ENCODE data around the gene RAPGEF2. TPM values are rescaled to one million over a fixed set of nuclear protein-coding genes. Genes with fewer than 3 reads are reported as not detected.
A peak's percentile ranks its signal among the peaks of the same experiment; 100 is the strongest.
"Not testable (repeated sequence)": the region's sequence is repeated elsewhere in the genome, so short reads cannot be mapped to it uniquely, and the experiment has no call there.

The RAPGEF2 gene
- total RNA-seq, 1 experiment from 2014 or later: 23.8 TPM

DNA sequence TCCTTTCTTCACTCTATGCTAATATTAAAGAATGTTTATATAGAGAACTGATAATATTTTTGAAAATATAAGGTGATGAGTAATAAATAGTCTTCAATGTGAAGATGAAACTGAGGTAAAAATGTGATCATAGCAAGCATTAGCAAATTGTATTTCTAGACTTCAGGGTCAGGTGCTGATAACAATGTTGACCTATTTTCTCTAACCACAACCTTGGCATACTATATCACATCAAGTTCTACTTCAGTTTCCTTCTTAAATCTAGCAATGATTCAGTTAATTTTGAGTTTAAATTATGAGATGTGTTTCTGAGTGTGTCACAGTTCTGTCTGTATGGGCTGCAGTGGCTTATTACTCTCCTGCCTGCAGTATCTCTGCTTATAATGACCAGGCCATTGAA, 209.4 kb downstream of the RAPGEF2 start:
- no peaks in the 10 kb centered on the region for H3K27me3 Mint-ChIP-seq (ENCODE audit: unreplicated experiment)
- H3K4me1 Mint-ChIP-seq (ENCODE audit: low read depth, unreplicated experiment): peaks cover 13% of the 10 kb centered on the region
- BruUV-seq (replicated peaks): no TSS peak
- H3K9me3 Mint-ChIP-seq (ENCODE audit: low read depth, unreplicated experiment): no peaks in the 10 kb centered on the region
- no peaks in the 10 kb centered on the region for H3K36me3 Mint-ChIP-seq (ENCODE audit: insufficient read depth, unreplicated experiment)
- no peak overlapping the region for H3K4me3 Mint-ChIP-seq (ENCODE audit: low read depth, unreplicated experiment)
- intact Hi-C loops (cut with micrococcal nuclease; ENCODE audit: unreplicated experiment): no loop called here
- CTCF ChIA-PET: interaction anchor here (0.6 to 0.7 kb wide), 2 partner anchors 64 to 230 kb away, joined by 3 read pairs; no protein-coding TSS in a partner anchor
- no peak overlapping the region for H3K27ac Mint-ChIP-seq (ENCODE audit: unreplicated experiment)
- TF ChIP-seq, protein P1, sequence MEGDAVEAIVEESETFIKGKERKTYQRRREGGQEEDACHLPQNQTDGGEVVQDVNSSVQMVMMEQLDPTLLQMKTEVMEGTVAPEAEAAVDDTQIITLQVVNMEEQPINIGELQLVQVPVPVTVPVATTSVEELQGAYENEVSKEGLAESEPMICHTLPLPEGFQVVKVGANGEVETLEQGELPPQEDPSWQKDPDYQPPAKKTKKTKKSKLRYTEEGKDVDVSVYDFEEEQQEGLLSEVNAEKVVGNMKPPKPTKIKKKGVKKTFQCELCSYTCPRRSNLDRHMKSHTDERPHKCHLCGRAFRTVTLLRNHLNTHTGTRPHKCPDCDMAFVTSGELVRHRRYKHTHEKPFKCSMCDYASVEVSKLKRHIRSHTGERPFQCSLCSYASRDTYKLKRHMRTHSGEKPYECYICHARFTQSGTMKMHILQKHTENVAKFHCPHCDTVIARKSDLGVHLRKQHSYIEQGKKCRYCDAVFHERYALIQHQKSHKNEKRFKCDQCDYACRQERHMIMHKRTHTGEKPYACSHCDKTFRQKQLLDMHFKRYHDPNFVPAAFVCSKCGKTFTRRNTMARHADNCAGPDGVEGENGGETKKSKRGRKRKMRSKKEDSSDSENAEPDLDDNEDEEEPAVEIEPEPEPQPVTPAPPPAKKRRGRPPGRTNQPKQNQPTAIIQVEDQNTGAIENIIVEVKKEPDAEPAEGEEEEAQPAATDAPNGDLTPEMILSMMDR (IDR thresholded peaks at IDR 0.05; ENCODE audit: unreplicated experiment): no peak
- no peak for DNase-seq

DNA sequence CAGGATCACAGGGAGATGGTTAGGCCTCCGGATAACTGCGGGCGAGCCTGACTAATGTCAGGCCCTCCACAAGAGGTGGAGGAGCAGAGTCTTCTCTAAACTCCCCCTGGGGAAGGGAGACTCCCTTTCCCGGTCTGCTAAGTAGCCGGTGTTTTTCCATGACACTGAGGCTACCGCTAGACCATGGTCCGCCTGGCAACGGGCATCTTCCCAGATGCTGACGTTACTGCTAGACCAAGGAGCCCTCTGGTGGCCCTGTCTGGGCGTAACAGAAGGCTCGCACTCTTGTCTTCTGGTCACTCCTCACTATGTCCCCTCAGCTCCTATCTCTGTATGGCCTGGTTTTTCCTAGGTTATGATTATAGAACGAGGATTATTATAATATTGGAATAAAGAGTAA, 213.0 kb downstream of the RAPGEF2 start:
- H3K4me1 Mint-ChIP-seq (ENCODE audit: low read depth, unreplicated experiment); H3K9me3 Mint-ChIP-seq (ENCODE audit: low read depth, unreplicated experiment); H3K36me3 Mint-ChIP-seq (ENCODE audit: insufficient read depth, unreplicated experiment); H3K27me3 Mint-ChIP-seq (ENCODE audit: unreplicated experiment); BruUV-seq (replicated peaks); H3K27ac Mint-ChIP-seq (ENCODE audit: unreplicated experiment); intact Hi-C loops (cut with micrococcal nuclease; ENCODE audit: unreplicated experiment); CTCF ChIA-PET; H3K4me3 Mint-ChIP-seq (ENCODE audit: low read depth, unreplicated experiment): not testable (repeated sequence)
- DNase-seq: peak; percentile 28

DNA sequence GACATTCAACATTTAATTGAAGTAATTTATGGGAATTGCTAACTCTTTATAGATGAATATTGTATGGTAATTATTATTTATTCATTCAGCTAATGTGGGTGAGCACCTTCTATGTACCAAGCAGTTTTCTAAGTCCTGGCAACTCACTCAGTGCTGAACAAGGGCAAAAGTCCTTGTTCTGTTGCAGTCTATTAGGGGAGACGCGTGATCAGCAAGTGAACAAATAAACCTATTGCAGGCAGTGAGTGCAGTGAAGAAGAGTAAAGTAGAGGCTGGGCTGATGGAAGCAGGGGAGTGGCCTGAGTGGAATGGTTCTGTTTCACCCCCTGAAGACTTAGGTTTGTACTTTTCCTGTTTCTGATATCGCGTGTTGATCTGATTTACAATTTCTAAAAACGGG, 214.3 kb downstream of the RAPGEF2 start:
- Mint-ChIP-seq H3K27ac (ENCODE audit: unreplicated experiment) (no peak overlapping the region), H3K36me3 (ENCODE audit: insufficient read depth, unreplicated experiment) (no peaks in the 10 kb centered on the region), H3K9me3 (ENCODE audit: low read depth, unreplicated experiment) (no peaks in the 10 kb centered on the region), H3K4me3 (ENCODE audit: low read depth, unreplicated experiment) (no peak overlapping the region), H3K4me1 (ENCODE audit: low read depth, unreplicated experiment) (no peaks in the 10 kb centered on the region), H3K27me3 (ENCODE audit: unreplicated experiment) (no peaks in the 10 kb centered on the region)
- DNase-seq: no peak
- CTCF ChIA-PET: no interaction called here
- TF ChIP-seq, protein P1 (IDR thresholded peaks at IDR 0.05; ENCODE audit: unreplicated experiment): no peak
- no TSS peak for BruUV-seq (replicated peaks)
- intact Hi-C loops (cut with micrococcal nuclease; ENCODE audit: unreplicated experiment): no loop called here

DNA sequence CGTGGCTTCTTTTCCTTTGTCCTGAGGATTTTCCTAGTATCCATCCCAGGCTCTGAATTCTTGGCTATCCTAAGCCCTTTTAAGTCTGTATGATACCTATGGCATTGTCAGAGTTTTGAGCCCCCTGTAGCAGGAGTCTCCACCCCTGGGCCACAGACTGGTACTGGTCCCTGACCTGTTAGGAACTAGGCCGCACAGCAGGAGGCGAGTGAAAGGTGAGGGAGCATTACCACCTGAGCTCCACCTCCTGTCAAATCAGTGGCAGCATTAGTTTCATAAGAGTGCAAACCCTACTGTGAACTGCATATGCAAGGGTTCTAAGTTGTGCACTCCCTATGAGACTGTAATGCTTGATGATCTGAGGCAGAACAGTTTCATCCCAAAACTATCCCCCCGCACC, 216.1 kb downstream of the RAPGEF2 start:
- no peak overlapping the region for H3K27ac Mint-ChIP-seq (ENCODE audit: unreplicated experiment)
- TF ChIP-seq, protein P1 (IDR thresholded peaks at IDR 0.05; ENCODE audit: unreplicated experiment): no peak
- no peaks in the 10 kb centered on the region for H3K4me1 Mint-ChIP-seq (ENCODE audit: low read depth, unreplicated experiment)
- BruUV-seq (replicated peaks): no TSS peak
- intact Hi-C loops (cut with micrococcal nuclease; ENCODE audit: unreplicated experiment): no loop called here
- no peaks in the 10 kb centered on the region for H3K9me3 Mint-ChIP-seq (ENCODE audit: low read depth, unreplicated experiment)
- no peaks in the 10 kb centered on the region for H3K27me3 Mint-ChIP-seq (ENCODE audit: unreplicated experiment)
- no peak for DNase-seq
- H3K4me3 Mint-ChIP-seq (ENCODE audit: low read depth, unreplicated experiment): no peak overlapping the region
- CTCF ChIA-PET: no interaction called here
- H3K36me3 Mint-ChIP-seq (ENCODE audit: insufficient read depth, unreplicated experiment): peaks cover 6% of the 10 kb centered on the region

DNA sequence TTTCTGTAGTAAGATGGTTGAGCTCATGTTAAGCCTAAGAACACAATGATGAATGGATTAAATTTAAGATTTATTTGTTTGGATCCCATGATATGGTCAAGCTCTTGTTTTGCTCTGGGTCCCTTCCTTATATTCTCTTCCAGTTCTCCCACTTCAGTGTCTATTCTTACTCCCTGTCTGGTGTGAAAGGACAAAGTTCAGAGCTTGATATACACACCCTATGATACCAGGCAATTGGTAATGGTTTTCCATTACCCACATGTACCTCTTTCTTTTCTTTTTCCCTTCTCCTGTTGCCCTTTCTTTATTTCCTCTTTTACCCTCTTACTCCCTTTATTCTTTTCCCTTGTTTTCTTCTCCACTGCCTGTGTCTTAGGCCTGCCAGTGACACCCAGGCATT, 223.6 kb downstream of the RAPGEF2 start:
- CTCF ChIA-PET: no interaction called here

More for the DNA sequence above, 223.6 kb downstream of the RAPGEF2 start:
- Mint-ChIP-seq H3K4me1 (ENCODE audit: low read depth, unreplicated experiment) (peaks cover 8% of the 10 kb centered on the region), H3K27ac (ENCODE audit: unreplicated experiment) (no peak overlapping the region), H3K27me3 (ENCODE audit: unreplicated experiment) (no peaks in the 10 kb centered on the region), H3K36me3 (ENCODE audit: insufficient read depth, unreplicated experiment) (peaks cover 6% of the 10 kb centered on the region), H3K4me3 (ENCODE audit: low read depth, unreplicated experiment) (no peak overlapping the region), H3K9me3 (ENCODE audit: low read depth, unreplicated experiment) (no peaks in the 10 kb centered on the region)
- no TSS peak for BruUV-seq (replicated peaks)
- TF ChIP-seq, protein P1 (IDR thresholded peaks at IDR 0.05; ENCODE audit: unreplicated experiment): no peak
- no peak for DNase-seq
- intact Hi-C loops (cut with micrococcal nuclease; ENCODE audit: unreplicated experiment): no loop called here
